Sigmoid colon (tissue), 7 donors: Measurements from ENCODE around the gene CILP2. TPM values are rescaled to one million over a fixed set of nuclear protein-coding genes. Genes with fewer than 3 reads are reported as not detected.

Experiments used
- DNase-seq: peaks from one replicate; pipeline ENCODE4 v3.0.0-alpha.2; 2019
- H3K27ac ChIP-seq, 4 donors: fragments of 200-600 bp; sonication (generic); one replicate each; pipeline ENCODE4 v1.5.1; 2016 to 2019; ENCODE audit warnings: mild to moderate bottlenecking in 1 of 4
- H3K27me3 ChIP-seq, 3 donors: fragments of 200-600 bp; sonication (generic); one replicate each; pipeline ENCODE4 v1.5.1; 2019; ENCODE audit warnings: mild to moderate bottlenecking in 1 of 3
- H3K36me3 ChIP-seq, 4 donors: fragments of 200-600 bp; sonication (generic); one replicate each; pipeline ENCODE4 v1.5.1; 2016 to 2019
- H3K4me1 ChIP-seq, 4 donors: fragments of 200-600 bp; sonication (generic); one replicate each; pipeline ENCODE4 v1.5.1; 2017 to 2019
- H3K4me3 ChIP-seq, 4 donors: fragments of 200-600 bp; sonication (generic); one replicate each; pipeline ENCODE4 v1.5.1; 2017 to 2019; ENCODE audit warnings: mild to moderate bottlenecking in 2 of 4, moderate library complexity in 1 of 4
- H3K9me3 ChIP-seq, 4 donors: fragments of 200-600 bp in 3 of 4; sonication (generic) in 3 of 4; one replicate each; pipeline versions ENCODE4 v1.5.1 to v1.6.1; 2013 to 2019
- CTCF ChIP-seq, 4 experiments: fragments of 450-650 bp in 3 of 4; fragments of 200-600 bp in 1 of 4; IDR thresholded peaks; one replicate each; pipeline ENCODE4 v1.5.1; 2016 to 2019; ENCODE audit warnings: antibody characterized with exemption in 4 of 4, mild to moderate bottlenecking in 3 of 4, moderate library complexity in 2 of 4
- EP300 ChIP-seq, 4 donors: sonication (generic); formaldehyde crosslinking; IDR thresholded peaks; one replicate each; pipeline ENCODE4 v1.6.1; 2017; ENCODE audit warnings: antibody characterized with exemption in 4 of 4
- POLR2A ChIP-seq, 2 donors: fragments of 450-650 bp; IDR thresholded peaks; one replicate each; pipeline ENCODE4 v1.6.1; 2016; ENCODE audit warnings: antibody characterized with exemption in 2 of 2, mild to moderate bottlenecking in 2 of 2, moderate library complexity in 2 of 2
- POLR2AphosphoS5 ChIP-seq, 4 donors: sonication (generic); formaldehyde crosslinking; IDR thresholded peaks; one replicate each; pipeline ENCODE4 v1.6.1; 2017; ENCODE audit warnings: antibody characterized with exemption in 4 of 4
- WGBS, 2 donors: extraction: QIAGEN DNeasy Blood & Tissue Kit; methylation state at CpG; one replicate each; pipeline ENCODE4 v1.1.7; 2013; 5-methylcytosine and 5-hydroxymethylcytosine counted together
- intact Hi-C: fragments of 100-400 bp; cut with DNase I; formaldehyde crosslinking; loops from one replicate; pipeline ENCODE4 v1.15.1; 2023
- polyA plus RNA-seq, 3 donors: library from polyadenylated mRNA; stranded (reverse); fragments of 200-250 nt; gene quantifications; one replicate each; pipeline ENCODE4 v1.2.3, GENCODE V29; 2013
- total RNA-seq, 4 donors: library from RNA; depleted of rRNA; stranded (reverse); fragments of >200 nt; gene quantifications; one replicate each; pipeline ENCODE4 v1.1.0, GENCODE V29; 2016
- donor health status: healthy with polysubstance abuse.
- donor health status: Bipolar disorder and iron deficiency.
- donor health status: healthy.

Gene CILP2
- under 1 TPM in 1 of 4 donors, not detected in 3; 0.16 TPM for total RNA-seq
- polyA plus RNA-seq = under 1 TPM in 1 of 3 donors, not detected in 2; 0.29 TPM

- H3K36me3 ChIP-seq = no peaks in the 10 kb centered on the region
- 3 to 5% methylated on average over 56 of the region's 56 CpGs for WGBS, 2 donors
- TF ChIP-seq POLR2A (IDR thresholded peaks at IDR 0.05) (no peak), CTCF (IDR thresholded peaks at IDR 0.05) (no peak), EP300 (IDR thresholded peaks at IDR 0.05) (no peak), POLR2AphosphoS5 (IDR thresholded peaks at IDR 0.05) (no peak)
- H3K27ac ChIP-seq = no peak within 1 kb of the TSS
- H3K27me3 ChIP-seq = peaks cover 42 to 61% (median 60%) of the 10 kb centered on the region in 3 donors
- peak; percentile 68 for DNase-seq
- H3K4me3 ChIP-seq = peak within 1 kb of the TSS in 3 of 4 donors; percentile 1 to 37 (median 32)
- no peaks in the 10 kb centered on the region for H3K9me3 ChIP-seq
- intact Hi-C loops = no loop called here
- H3K4me1 ChIP-seq = peaks cover 0 to 40% (median 36%) of the 10 kb centered on the region in 4 donors
Observed at GRCh38 chr19:19538061-19538784, at the start of gene CILP2. Gene CILP2 (plus strand): TSS chr19:19538265. CDS start chr19:19538350, 85 bp downstream.

- Histone ChIP-seq H3K4me1 (peaks cover 0 to 41% (median 30%) of the 10 kb centered on the region in 4 donors), H3K27me3 (no peaks in the 10 kb centered on the region), H3K36me3 (peaks cover 3 to 22% (median 11%) of the 10 kb centered on the region in 4 donors), H3K27ac (peak overlapping the region; percentile 58 to 70 (median 60)), H3K4me3 (no peak overlapping the region), H3K9me3 (no peaks in the 10 kb centered on the region)
- intact Hi-C loops = loop anchor here (5.0 kb wide), 1 partner anchor 82 kb away; the partner anchor contains the start of gene GATAD2A
- TF ChIP-seq EP300 (IDR thresholded peaks at IDR 0.05) = no peak
- TF ChIP-seq POLR2AphosphoS5 (IDR thresholded peaks at IDR 0.05) = peak in 1 of 4 donors; percentile 54
- peak; percentile 88 for DNase-seq
- 13 to 28% methylated on average over 14 of the region's 14 CpGs for WGBS, 2 donors
Observed at GRCh38 chr19:19488875-19489690, 49.0 kb upstream of the CILP2 start.

- no peak overlapping the region for H3K4me3 ChIP-seq
- peaks cover 0 to 41% (median 30%) of the 10 kb centered on the region in 4 donors for H3K4me1 ChIP-seq
- no peak for DNase-seq
- H3K36me3 ChIP-seq = peaks cover 9 to 30% (median 17%) of the 10 kb centered on the region in 4 donors
- TF ChIP-seq EP300 (IDR thresholded peaks at IDR 0.05) = no peak
- no peak for TF ChIP-seq CTCF (IDR thresholded peaks at IDR 0.05)
- intact Hi-C loops = loop anchor here (1.0 to 5.0 kb wide), 2 partner anchors 83 to 123 kb away; partner anchors contain the start of gene GATAD2A
- no peaks in the 10 kb centered on the region for H3K9me3 ChIP-seq
- H3K27ac ChIP-seq = peak overlapping the region; percentile 58 to 70 (median 60)
- H3K27me3 ChIP-seq = no peaks in the 10 kb centered on the region
- 57 to 78% methylated on average over 9 of the region's 9 CpGs for WGBS, 2 donors
Observed at GRCh38 chr19:19489804-19490204, 48.3 kb upstream of the CILP2 start.

- Histone ChIP-seq H3K36me3 (peaks cover 10 to 35% (median 17%) of the 10 kb centered on the region in 4 donors), H3K27ac (peak overlapping the region; percentile 58 to 70 (median 60)), H3K4me1 (peaks cover 0 to 35% (median 30%) of the 10 kb centered on the region in 4 donors), H3K4me3 (no peak overlapping the region), H3K27me3 (no peaks in the 10 kb centered on the region), H3K9me3 (no peaks in the 10 kb centered on the region)
- no peak for TF ChIP-seq POLR2AphosphoS5 (IDR thresholded peaks at IDR 0.05)
- TF ChIP-seq CTCF (IDR thresholded peaks at IDR 0.05) = peak; percentile 65 to 79 (median 74)
- intact Hi-C loops = loop anchor here (1.0 kb wide), 1 partner anchor 123 kb away; no protein-coding TSS in a partner anchor
- DNase-seq = peak; percentile 90
- WGBS, 2 donors = 28 to 35% methylated on average over 20 of the region's 20 CpGs
Observed at GRCh38 chr19:19490214-19490968, 47.7 kb upstream of the CILP2 start.
